HepG2 (cell line): ENCODE measurements around the gene GATD1. TPM values are rescaled to one million over a fixed set of nuclear protein-coding genes. Genes with fewer than 3 reads are reported as not detected.

Experiments
- ARID5B ChIP-seq: IDR thresholded peaks from 2 replicates; pipeline ENCODE4 v1.4.0; 2020; ENCODE audit warnings: mild to moderate bottlenecking, missing genetic modification reagents
- CBX1 ChIP-seq: IDR thresholded peaks from one replicate; pipeline ENCODE4 v1.6.1; 2016; ENCODE audit warnings: antibody characterized with exemption, low read depth
- CHCHD3 ChIP-seq: sonication (generic); formaldehyde crosslinking; IDR thresholded peaks from 2 replicates; pipeline ENCODE4 v1.8.0; 2022; ENCODE audit warnings: mild to moderate bottlenecking, missing genetic modification reagents, moderate library complexity
- CREBL2 ChIP-seq: sonication (generic); formaldehyde crosslinking; IDR thresholded peaks from 2 replicates; pipeline ENCODE4 v1.8.1; 2023; ENCODE audit warnings: missing genetic modification reagents, mild to moderate bottlenecking, borderline replicate concordance
- FIP1L1 ChIP-seq: fragments of 200-400 bp; formaldehyde crosslinking; IDR thresholded peaks from 2 replicates; pipeline ENCODE4 v1.6.1; 2018; ENCODE audit warnings: low read depth, mild to moderate bottlenecking, low read length, moderate library complexity, borderline replicate concordance; ENCODE audit not compliant: insufficient read depth
- HCFC1 ChIP-seq: fragments of 150-350 bp; IDR thresholded peaks from 2 replicates; pipeline ENCODE4 v1.6.1; 2014; ENCODE audit warnings: low read depth, low read length
- HNRNPK ChIP-seq: fragments of 200-400 bp; formaldehyde crosslinking; IDR thresholded peaks from 2 replicates; pipeline ENCODE4 v1.6.1; 2018; ENCODE audit warnings: low read length, low read depth, moderate library complexity, mild to moderate bottlenecking; ENCODE audit not compliant: poor library complexity, severe bottlenecking
- IRF2 ChIP-seq: IDR thresholded peaks from 2 replicates; pipeline ENCODE4 v1.6.1; 2018; ENCODE audit warnings: missing genetic modification reagents, missing compliant biosample characterization
- MXD1 ChIP-seq: sonication (generic); formaldehyde crosslinking; IDR thresholded peaks from 2 replicates; pipeline ENCODE4 v1.4.0; 2020; ENCODE audit warnings: mild to moderate bottlenecking, missing genetic modification reagents
- PAF1 ChIP-seq: IDR thresholded peaks from 2 replicates; pipeline ENCODE4 v1.6.1; 2016; ENCODE audit warnings: missing genetic modification reagents, missing compliant biosample characterization
- PAX8 ChIP-seq: sonication (generic); formaldehyde crosslinking; IDR thresholded peaks from 2 replicates; pipeline ENCODE4 v1.8.0; 2022; ENCODE audit warnings: mild to moderate bottlenecking, missing genetic modification reagents, borderline replicate concordance
- RCOR2 ChIP-seq: IDR thresholded peaks from 2 replicates; pipeline ENCODE4 v1.6.1; 2016; ENCODE audit warnings: missing biosample characterization, missing genetic modification reagents
- SMARCE1 ChIP-seq: fragments of 450-650 bp; IDR thresholded peaks from 2 replicates; pipeline ENCODE4 v1.6.1; 2017; ENCODE audit warnings: borderline replicate concordance
- SNRNP70 ChIP-seq: fragments of 200-400 bp; formaldehyde crosslinking; IDR thresholded peaks from 2 replicates; pipeline ENCODE4 v1.6.1; 2017; ENCODE audit warnings: mild to moderate bottlenecking, low read depth, low read length, moderate library complexity
- SP140L ChIP-seq: sonication (generic); formaldehyde crosslinking; IDR thresholded peaks from 2 replicates; pipeline ENCODE4 v1.4.0; 2020; ENCODE audit warnings: missing genetic modification reagents, borderline replicate concordance
- TBL1XR1 ChIP-seq: fragments of 150-350 bp; IDR thresholded peaks from 2 replicates; pipeline ENCODE4 v1.6.1; 2014; ENCODE audit warnings: borderline replicate concordance, low read length; ENCODE audit not compliant: partially characterized antibody
- ZFX ChIP-seq: sonication (generic); formaldehyde crosslinking; IDR thresholded peaks from 2 replicates; pipeline ENCODE4 v1.4.0; 2020; ENCODE audit warnings: mild to moderate bottlenecking, low read depth, missing genetic modification reagents, moderate library complexity
- ZNF570 ChIP-seq: sonication (generic); formaldehyde crosslinking; IDR thresholded peaks from 2 replicates; pipeline ENCODE4 v1.4.0; 2020; ENCODE audit warnings: mild to moderate bottlenecking, missing genetic modification reagents, borderline replicate concordance
- ZNF577 ChIP-seq: sonication (generic); formaldehyde crosslinking; IDR thresholded peaks from 2 replicates; pipeline ENCODE4 v1.4.0; 2020; ENCODE audit warnings: mild to moderate bottlenecking, low read depth, missing genetic modification reagents, borderline replicate concordance
- ZNF724P ChIP-seq: sonication (generic); formaldehyde crosslinking; IDR thresholded peaks from 2 replicates; pipeline ENCODE4 v1.8.0; 2022; ENCODE audit warnings: missing genetic modification reagents, borderline replicate concordance
- ZNF83 ChIP-seq: sonication (generic); formaldehyde crosslinking; IDR thresholded peaks from 2 replicates; pipeline ENCODE4 v1.4.0; 2020; ENCODE audit warnings: missing genetic modification reagents, mild to moderate bottlenecking, borderline replicate concordance
- ZSCAN20 ChIP-seq: sonication (generic); formaldehyde crosslinking; IDR thresholded peaks from 2 replicates; pipeline ENCODE4 v1.4.0; 2020; ENCODE audit warnings: missing genetic modification reagents, mild to moderate bottlenecking, borderline replicate concordance
- polyA plus RNA-seq, 8 experiments: library from polyadenylated mRNA; depleted of rRNA in 3 of 8; stranded (reverse) in 7 of 8; unstranded in 1 of 8; fragments of >200 nt; fragmentation: Illumina TruSeq in 4 of 8; extraction: Trizol in 4 of 8; gene quantifications; 2 replicates each; pipeline versions ENCODE4 v1.2.1 to v1.2.3, GENCODE V29; 2011 to 2016; ENCODE audit warnings: low read depth in 4 of 8, missing spikeins in 1 of 8, mixed read lengths in 1 of 8; ENCODE audit not compliant: insufficient read depth in 1 of 8
- total RNA-seq, 5 experiments: library from RNA; depleted of rRNA; stranded (reverse); fragments of >200 nt; fragmentation: Illumina TruSeq; extraction: Trizol; gene quantifications; 2 replicates each; pipeline ENCODE4 v1.2.3, GENCODE V29; 2016; ENCODE audit warnings: low read depth in 1 of 5

The GATD1 gene
- total and polyA plus RNA-seq, 2 of the 13 experiments (the other 11 are each of a cell fraction or from before 2014, with no cell fraction given) = 31.3 to 60.5 TPM

GRCh38 chr11:795634-796564 is 18.6 kb upstream of the GATD1 start (continued):
- no peak for TF ChIP-seq CREBL2 (CRISPR knock-in tag)
- no peak for TF ChIP-seq ZNF570 (CRISPR knock-in tag)
- TF ChIP-seq ZNF724P (CRISPR knock-in tag) = no peak
- no peak for TF ChIP-seq CHCHD3 (CRISPR knock-in tag)
- TF ChIP-seq ZSCAN20 (CRISPR knock-in tag) = no peak
- TF ChIP-seq RCOR2 = no peak
- TF ChIP-seq MXD1 (CRISPR knock-in tag) = peak; percentile 78; the same call in 1 of the 2 replicates
- no peak for TF ChIP-seq SMARCE1
- TF ChIP-seq ZNF83 (CRISPR knock-in tag) = no peak
- no peak for TF ChIP-seq SP140L (CRISPR knock-in tag)
- TF ChIP-seq CBX1 = no peak
- no peak for TF ChIP-seq HCFC1
- TF ChIP-seq FIP1L1 = no peak
- TF ChIP-seq ZNF577 (CRISPR knock-in tag) = no peak
- no peak for TF ChIP-seq SNRNP70
- peak; percentile 97 for TF ChIP-seq IRF2 (CRISPR knock-in tag)
- no peak for TF ChIP-seq TBL1XR1
- no peak for TF ChIP-seq PAX8 (CRISPR knock-in tag)
- no peak for TF ChIP-seq ARID5B (CRISPR knock-in tag)
- TF ChIP-seq PAF1 (CRISPR knock-in tag) = no peak
- TF ChIP-seq ZFX (CRISPR knock-in tag) = peak; percentile 53; the same call in 1 of the 2 replicates
- no peak for TF ChIP-seq HNRNPK
